Measurements from ENCODE around the gene FANCC. TPM values are rescaled to one million over a fixed set of nuclear protein-coding genes. Genes with fewer than 3 reads are reported as not detected.

Gene FANCC
- total RNA-seq, 6 experiments from 2014 or later: 4.7 to 7.1 (median 5.7) TPM

DNA sequence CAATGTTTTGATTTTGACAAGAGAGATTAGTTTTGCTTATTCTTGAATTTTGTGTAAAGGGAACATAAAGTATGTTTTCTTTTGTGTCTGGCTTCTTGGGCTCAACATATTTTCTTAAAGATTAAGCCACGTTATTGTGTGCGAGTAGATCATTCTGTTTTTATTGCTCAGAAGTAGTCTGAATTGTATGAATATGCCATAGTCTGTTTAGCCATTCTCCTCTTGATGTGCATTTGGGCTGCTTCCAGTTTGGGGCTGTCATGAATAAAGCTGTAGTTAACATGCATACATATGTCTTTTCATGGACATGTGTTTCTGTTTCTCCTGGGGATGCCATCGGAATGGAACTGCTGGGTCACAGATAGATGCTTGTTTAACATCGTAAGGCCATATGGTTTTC is 198.9 kb downstream of the FANCC start:
- Mint-ChIP-seq H3K9me3 (no peaks in the 10 kb centered on the region), H3K27ac (no peak overlapping the region), H3K4me1 (ENCODE audit: low read depth) (peaks cover 9% of the 10 kb centered on the region), H3K36me3 (ENCODE audit: low read depth) (no peaks in the 10 kb centered on the region), H3K4me3 (no peak overlapping the region), H3K27me3 (ENCODE audit: insufficient read depth) (peaks cover 3% of the 10 kb centered on the region; the same call in 1 of the 2 replicates)
- DNase-seq: no peak
- TF ChIP-seq, protein P1, sequence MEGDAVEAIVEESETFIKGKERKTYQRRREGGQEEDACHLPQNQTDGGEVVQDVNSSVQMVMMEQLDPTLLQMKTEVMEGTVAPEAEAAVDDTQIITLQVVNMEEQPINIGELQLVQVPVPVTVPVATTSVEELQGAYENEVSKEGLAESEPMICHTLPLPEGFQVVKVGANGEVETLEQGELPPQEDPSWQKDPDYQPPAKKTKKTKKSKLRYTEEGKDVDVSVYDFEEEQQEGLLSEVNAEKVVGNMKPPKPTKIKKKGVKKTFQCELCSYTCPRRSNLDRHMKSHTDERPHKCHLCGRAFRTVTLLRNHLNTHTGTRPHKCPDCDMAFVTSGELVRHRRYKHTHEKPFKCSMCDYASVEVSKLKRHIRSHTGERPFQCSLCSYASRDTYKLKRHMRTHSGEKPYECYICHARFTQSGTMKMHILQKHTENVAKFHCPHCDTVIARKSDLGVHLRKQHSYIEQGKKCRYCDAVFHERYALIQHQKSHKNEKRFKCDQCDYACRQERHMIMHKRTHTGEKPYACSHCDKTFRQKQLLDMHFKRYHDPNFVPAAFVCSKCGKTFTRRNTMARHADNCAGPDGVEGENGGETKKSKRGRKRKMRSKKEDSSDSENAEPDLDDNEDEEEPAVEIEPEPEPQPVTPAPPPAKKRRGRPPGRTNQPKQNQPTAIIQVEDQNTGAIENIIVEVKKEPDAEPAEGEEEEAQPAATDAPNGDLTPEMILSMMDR (IDR thresholded peaks at IDR 0.05): no peak

DNA sequence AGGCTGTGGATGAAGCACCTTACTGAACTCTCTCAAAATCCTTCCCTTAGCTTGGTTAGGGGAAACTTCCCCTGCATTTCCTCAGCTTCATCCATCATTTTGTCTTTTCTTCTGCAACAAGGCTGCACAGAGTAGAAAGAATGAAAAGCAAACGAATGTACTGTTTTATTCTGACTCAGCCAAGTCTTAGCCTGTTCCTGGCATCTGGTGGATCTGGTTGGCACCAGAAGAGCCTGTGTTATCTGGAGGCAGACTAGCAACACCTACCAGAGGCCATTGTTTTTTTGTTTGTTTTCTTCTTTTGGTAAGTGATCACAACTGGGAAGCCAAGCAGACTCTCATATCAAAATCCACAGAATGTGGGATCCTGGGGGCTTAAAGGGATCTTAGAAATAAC is 200.7 kb downstream of the FANCC start:
- 0 out of 2 replicates have a peak, but pooled peaks cover 10% of the 10 kb centered on the region for H3K36me3 Mint-ChIP-seq (ENCODE audit: low read depth)
- no peak for DNase-seq
- no peaks in the 10 kb centered on the region for H3K9me3 Mint-ChIP-seq
- H3K4me1 Mint-ChIP-seq (ENCODE audit: low read depth): peaks cover 9% of the 10 kb centered on the region
- H3K4me3 Mint-ChIP-seq: no peak overlapping the region
- no peaks in the 10 kb centered on the region; the same call in 1 of the 2 replicates for H3K27me3 Mint-ChIP-seq (ENCODE audit: insufficient read depth)
- H3K27ac Mint-ChIP-seq: no peak overlapping the region
- TF ChIP-seq, protein P1 (IDR thresholded peaks at IDR 0.05): no peak

DNA sequence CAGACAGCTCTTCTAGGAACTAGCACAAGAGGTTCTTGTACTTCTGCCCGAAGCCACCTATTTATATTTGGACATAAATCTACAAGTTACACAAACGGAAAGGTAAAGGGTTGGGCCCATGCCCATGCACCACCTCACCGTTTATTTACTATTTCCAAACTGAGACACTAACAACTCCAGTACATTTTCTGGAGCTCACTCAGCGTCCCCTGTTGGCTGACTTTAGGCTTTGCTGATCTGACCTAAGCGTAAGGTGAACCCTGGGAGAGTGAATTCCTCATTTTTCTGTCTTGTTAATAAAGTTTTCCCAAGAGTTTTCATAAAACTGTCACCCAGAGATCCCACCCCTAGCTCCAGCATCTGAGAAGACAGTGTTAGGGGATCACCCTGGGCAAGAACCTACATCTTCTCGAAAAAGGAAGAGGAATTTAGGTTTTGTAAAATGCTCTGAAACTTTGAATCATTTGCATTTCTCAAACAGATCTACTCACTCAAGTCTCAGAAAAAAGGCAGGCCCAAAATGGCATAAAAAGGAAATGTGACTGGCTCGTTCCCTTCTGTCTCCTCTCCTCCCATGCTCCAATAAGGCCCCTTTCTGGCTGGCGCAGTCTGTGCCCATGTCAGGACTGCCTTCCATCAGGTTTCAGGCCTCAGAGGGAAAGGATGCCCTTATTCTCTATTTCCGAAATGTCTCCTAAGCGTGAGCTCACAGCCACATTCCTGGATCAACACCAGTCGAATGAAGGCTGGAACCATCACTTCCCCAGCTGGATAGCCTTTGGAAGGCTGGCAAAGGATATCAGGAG is 201.3 kb downstream of the FANCC start:
- Mint-ChIP-seq H3K4me3 (no peak overlapping the region), H3K27ac (no peak overlapping the region), H3K9me3 (no peaks in the 10 kb centered on the region), H3K27me3 (ENCODE audit: insufficient read depth) (no peaks in the 10 kb centered on the region; the same call in 1 of the 2 replicates), H3K36me3 (ENCODE audit: low read depth) (0 out of 2 replicates have a peak, but pooled peaks cover 13% of the 10 kb centered on the region), H3K4me1 (ENCODE audit: low read depth) (peaks cover 5% of the 10 kb centered on the region)
- no peak for DNase-seq
- TF ChIP-seq, protein P1 (IDR thresholded peaks at IDR 0.05): peak; percentile 20; the same call in 1 of the 2 replicates

DNA sequence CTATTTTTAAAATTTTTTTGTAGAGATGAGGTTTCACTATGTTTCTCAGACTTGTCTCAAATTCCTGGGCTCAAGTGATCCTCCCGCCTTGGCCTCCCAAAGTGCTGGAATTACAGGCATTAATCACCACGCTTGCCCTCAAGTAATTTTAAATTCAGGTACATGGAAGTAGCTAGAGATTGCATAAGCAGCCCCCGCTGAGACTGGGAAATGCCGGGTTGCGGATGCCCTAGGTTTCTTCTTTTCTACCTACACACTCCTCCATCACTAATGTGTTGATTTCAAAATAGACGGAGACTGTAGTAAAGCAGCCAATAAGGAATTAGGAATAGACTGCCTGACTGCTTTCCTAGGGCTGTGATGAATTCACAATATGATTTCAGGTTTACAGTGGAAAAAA is 202.4 kb downstream of the FANCC start:
- DNase-seq: no peak
- H3K4me1 Mint-ChIP-seq (ENCODE audit: low read depth): no peaks in the 10 kb centered on the region
- H3K9me3 Mint-ChIP-seq: no peaks in the 10 kb centered on the region
- H3K36me3 Mint-ChIP-seq (ENCODE audit: low read depth): 0 out of 2 replicates have a peak, but pooled peaks cover 13% of the 10 kb centered on the region
- TF ChIP-seq, protein P1 (IDR thresholded peaks at IDR 0.05): no peak
- H3K27ac Mint-ChIP-seq: no peak overlapping the region
- H3K4me3 Mint-ChIP-seq: no peak overlapping the region
- H3K27me3 Mint-ChIP-seq (ENCODE audit: insufficient read depth): no peaks in the 10 kb centered on the region; the same call in 1 of the 2 replicates

DNA sequence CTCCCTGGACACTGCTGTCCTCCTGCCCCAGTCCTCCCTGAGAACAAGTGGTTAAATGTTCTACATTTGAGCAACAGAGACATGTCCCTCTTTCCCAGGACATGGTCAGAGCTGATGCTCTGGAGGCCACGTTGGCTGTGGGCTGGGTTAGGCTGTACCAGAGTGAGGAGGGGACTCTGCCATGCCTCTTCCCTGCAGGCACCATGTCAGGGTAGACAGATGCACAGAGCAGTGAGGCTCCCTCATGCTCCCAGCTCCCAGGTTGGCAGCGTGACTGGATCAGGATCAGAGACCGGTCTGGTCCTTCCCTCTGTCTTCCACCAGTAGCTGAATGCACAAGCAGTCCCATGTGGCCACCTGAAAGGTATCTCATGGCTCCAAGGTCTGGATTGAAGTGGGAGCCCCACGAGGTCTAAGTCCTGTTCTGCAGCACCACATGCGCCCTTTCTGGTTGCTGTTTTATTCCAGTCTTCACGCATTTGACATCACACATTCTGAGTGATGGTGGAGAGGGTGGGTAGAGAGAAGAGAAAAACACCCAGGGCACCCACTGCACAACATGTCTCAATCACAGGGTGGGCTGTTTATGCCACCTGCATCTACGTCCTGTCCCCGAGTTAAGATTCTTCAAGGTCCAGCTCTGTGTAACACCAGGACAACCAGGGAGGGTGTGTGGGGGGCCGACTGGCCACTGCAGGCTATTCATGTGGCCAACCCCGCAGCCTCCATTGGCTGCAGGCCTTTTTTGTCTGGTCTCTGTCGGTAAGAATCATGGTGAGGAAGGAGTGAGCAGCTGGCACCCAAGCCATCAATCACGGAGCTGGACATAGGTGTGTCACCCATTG is 204.9 kb downstream of the FANCC start:
- TF ChIP-seq, protein P1 (IDR thresholded peaks at IDR 0.05): no peak
- no peaks in the 10 kb centered on the region for H3K4me1 Mint-ChIP-seq (ENCODE audit: low read depth)

More for the DNA sequence above, 204.9 kb downstream of the FANCC start:
- Mint-ChIP-seq H3K4me3 (no peak overlapping the region), H3K27ac (no peak overlapping the region; the same call in 1 of the 2 replicates), H3K9me3 (no peaks in the 10 kb centered on the region), H3K27me3 (ENCODE audit: insufficient read depth) (no peaks in the 10 kb centered on the region; the same call in 1 of the 2 replicates), H3K36me3 (ENCODE audit: low read depth) (0 out of 2 replicates have a peak, but pooled peaks cover 17% of the 10 kb centered on the region)
- no peak for DNase-seq

Data from HFFc6 (cell line).